Measurements from ENCODE around the gene MAF.

GRCh38 chr16:79598063-79598347, 2.5 kb downstream of the MAF start:
- TF ChIP-seq CEBPB (IDR thresholded peaks at IDR 0.05) (no peak), NFIC (IDR thresholded peaks at IDR 0.05) (no peak), EGR1 (IDR thresholded peaks at IDR 0.05) (no peak), TEAD4 (IDR thresholded peaks at IDR 0.05) (no peak), MAX (IDR thresholded peaks at IDR 0.05) (no peak), TAF1 (IDR thresholded peaks at IDR 0.05; ENCODE audit: low read depth) (no peak), FOXM1 (IDR thresholded peaks at IDR 0.05; ENCODE audit: borderline replicate concordance, low read depth) (no peak), RAD21 (IDR thresholded peaks at IDR 0.05; ENCODE audit: low read depth) (no peak), YY1 (IDR thresholded peaks at IDR 0.05; ENCODE audit: low read depth) (no peak), TCF12 (IDR thresholded peaks at IDR 0.05; ENCODE audit: low read depth) (no peak)

Measured in Ishikawa (cell line).